Ascending aorta (tissue), 2 donors: Measurements from ENCODE around the gene NOSIP. TPM values are rescaled to one million over a fixed set of nuclear protein-coding genes. Genes with fewer than 3 reads are reported as not detected.

Experiments
- DNase-seq, 2 donors: peaks; one replicate each; pipeline ENCODE4 v3.0.0-alpha.2; 2019; ENCODE audit warnings: low spot score in 2 of 2
- H3K27ac ChIP-seq, 2 donors: fragments of 200-600 bp; sonication (generic); one replicate each; pipeline ENCODE4 v1.5.1; 2016 to 2017; ENCODE audit warnings: mild to moderate bottlenecking in 1 of 2
- H3K27me3 ChIP-seq: fragments of 200-600 bp; sonication (generic); one replicate; pipeline ENCODE4 v1.5.1; 2017
- H3K36me3 ChIP-seq, 2 donors: fragments of 200-600 bp; sonication (generic); one replicate each; pipeline ENCODE4 v1.5.1; 2016
- H3K4me1 ChIP-seq, 2 donors: fragments of 200-600 bp; sonication (generic); one replicate each; pipeline ENCODE4 v1.5.1; 2016 to 2017; ENCODE audit warnings: mild to moderate bottlenecking in 1 of 2
- H3K4me3 ChIP-seq, 2 donors: fragments of 200-600 bp; sonication (generic); one replicate each; pipeline ENCODE4 v1.5.1; 2016 to 2017; ENCODE audit warnings: mild to moderate bottlenecking in 1 of 2
- H3K9me3 ChIP-seq, 2 donors: fragments of 200-600 bp; sonication (generic); one replicate each; pipeline ENCODE4 v1.5.1; 2016
- CTCF ChIP-seq, 3 experiments: fragments of 200-600 bp in 2 of 3; fragments of 450-650 bp in 1 of 3; sonication (generic) in 2 of 3; IDR thresholded peaks; one replicate each; pipeline ENCODE4 v1.5.1; 2016 to 2019; ENCODE audit warnings: antibody characterized with exemption in 3 of 3, mild to moderate bottlenecking in 1 of 3, moderate library complexity in 1 of 3
- intact Hi-C: fragments of 100-400 bp; cut with DNase I; formaldehyde crosslinking; loops from one replicate; pipeline ENCODE4 v1.15.1; 2023
- total RNA-seq: library from RNA; depleted of rRNA; stranded (reverse); fragments of >200 nt; gene quantifications from one replicate; pipeline ENCODE4 v1.1.0, GENCODE V29; 2016

NOSIP gene
- total RNA-seq, 1 donor from 2014 or later, result 85.3 TPM

GRCh38 chr19:49573425-49573824 lies 6.9 kb downstream of the NOSIP start:
- intact Hi-C loops, result no loop called here
- Histone ChIP-seq H3K4me3 (no peak overlapping the region), H3K36me3 (peaks cover 13 to 27% of the 10 kb centered on the region in 2 donors), H3K27me3 (no peaks in the 10 kb centered on the region), H3K9me3 (no peaks in the 10 kb centered on the region), H3K27ac (no peak overlapping the region), H3K4me1 (peaks cover 0 to 8% of the 10 kb centered on the region in 2 donors)
- TF ChIP-seq CTCF (IDR thresholded peaks at IDR 0.05), result no peak
- DNase-seq, result no peak

GRCh38 chr19:49573009-49573408 lies 7.3 kb downstream of the NOSIP start:
- H3K36me3 ChIP-seq, result peaks cover 13 to 27% of the 10 kb centered on the region in 2 donors
- H3K4me3 ChIP-seq, result no peak overlapping the region
- H3K9me3 ChIP-seq, result no peaks in the 10 kb centered on the region
- DNase-seq, result no peak
- no peak overlapping the region for H3K27ac ChIP-seq
- H3K4me1 ChIP-seq, result peaks cover 0 to 8% of the 10 kb centered on the region in 2 donors
- TF ChIP-seq CTCF (IDR thresholded peaks at IDR 0.05), result no peak
- no peaks in the 10 kb centered on the region for H3K27me3 ChIP-seq
- intact Hi-C loops, result no loop called here

- no peaks in the 10 kb centered on the region for H3K9me3 ChIP-seq
- intact Hi-C loops, result no loop called here
- H3K27me3 ChIP-seq, result no peaks in the 10 kb centered on the region
- H3K36me3 ChIP-seq, result peaks cover 13 to 25% of the 10 kb centered on the region in 2 donors
- H3K4me3 ChIP-seq, result no peak overlapping the region
- TF ChIP-seq CTCF (IDR thresholded peaks at IDR 0.05), result no peak
- H3K27ac ChIP-seq, result no peak overlapping the region
- DNase-seq, result no peak
- H3K4me1 ChIP-seq, result peaks cover 0 to 8% of the 10 kb centered on the region in 2 donors
These were observed 9.2 kb downstream of the NOSIP start for GRCh38 chr19:49570997-49571676.

GRCh38 chr19:49570138-49570856 lies 10.1 kb downstream of the NOSIP start:
- Histone ChIP-seq H3K4me3 (no peak overlapping the region), H3K4me1 (peaks cover 0 to 8% of the 10 kb centered on the region in 2 donors), H3K27ac (no peak overlapping the region), H3K36me3 (peaks cover 11 to 18% of the 10 kb centered on the region in 2 donors), H3K27me3 (no peaks in the 10 kb centered on the region), H3K9me3 (no peaks in the 10 kb centered on the region)
- DNase-seq, result peak in 1 of 2 donors; percentile 73
- TF ChIP-seq CTCF (IDR thresholded peaks at IDR 0.05), result peak; percentile 89 to 93 (median 91)
- intact Hi-C loops, result no loop called here

- Histone ChIP-seq H3K4me3 (no peak overlapping the region), H3K4me1 (peaks cover 0 to 13% of the 10 kb centered on the region in 2 donors), H3K27me3 (no peaks in the 10 kb centered on the region), H3K27ac (no peak overlapping the region), H3K9me3 (no peaks in the 10 kb centered on the region), H3K36me3 (peaks cover 0 to under 1% of the 10 kb centered on the region in 2 donors)
- intact Hi-C loops, result no loop called here
- no peak for TF ChIP-seq CTCF (IDR thresholded peaks at IDR 0.05)
- DNase-seq, result no peak
These were observed 12.4 kb downstream of the NOSIP start for GRCh38 chr19:49567861-49568441.
